Esophagus squamous epithelium (tissue), 5 donors: ENCODE results near the gene PLIN1. TPM values are rescaled to one million over a fixed set of nuclear protein-coding genes. Genes with fewer than 3 reads are reported as not detected.
A peak's percentile ranks its signal among the peaks of the same experiment; 100 is the strongest.

ENCODE experiments used
- DNase-seq: peaks from one replicate; lab custom pipeline; 2025; lab: John Stamatoyannopoulos, UW
- H3K27ac ChIP-seq, 4 donors: fragments of 200-600 bp; sonication (generic); one replicate each; pipeline ENCODE4 v1.5.1; 2016 to 2019; ENCODE audit warnings: mild to moderate bottlenecking in 1 of 4
- H3K27me3 ChIP-seq, 4 donors: fragments of 200-600 bp; sonication (generic); 1 replicate in 3 of 4; 2 replicates in 1 of 4; pipeline versions ENCODE4 v1.5.1 to v1.6.0; 2017 to 2021; ENCODE audit warnings: antibody characterized with exemption in 1 of 4
- H3K36me3 ChIP-seq, 3 donors: fragments of 200-600 bp; sonication (generic); one replicate each; pipeline ENCODE4 v1.5.1; 2016 to 2019
- H3K4me1 ChIP-seq, 3 donors: fragments of 200-600 bp; sonication (generic); one replicate each; pipeline ENCODE4 v1.5.1; 2017 to 2019
- H3K4me3 ChIP-seq, 4 donors: fragments of 200-600 bp; sonication (generic); 1 replicate in 3 of 4; 2 replicates in 1 of 4; pipeline ENCODE4 v1.5.1; 2016 to 2019; ENCODE audit warnings: mild to moderate bottlenecking in 2 of 4, moderate library complexity in 1 of 4
- H3K9me3 ChIP-seq, 3 donors: fragments of 200-600 bp; sonication (generic); one replicate each; pipeline ENCODE4 v1.5.1; 2016 to 2019
- CTCF ChIP-seq, 6 experiments: fragments of 450-650 bp in 4 of 6; fragments of 200-600 bp in 2 of 6; sonication (generic) in 2 of 6; IDR thresholded peaks; one replicate each; pipeline ENCODE4 v1.5.1; 2016 to 2019; ENCODE audit warnings: antibody characterized with exemption in 6 of 6, mild to moderate bottlenecking in 4 of 6, moderate library complexity in 4 of 6
- POLR2A ChIP-seq, 4 donors: fragments of 450-650 bp; IDR thresholded peaks; one replicate each; pipeline ENCODE4 v1.6.1; 2017; ENCODE audit warnings: antibody characterized with exemption in 4 of 4, mild to moderate bottlenecking in 4 of 4, moderate library complexity in 3 of 4
- WGBS, 2 donors: methylation state at CpG; one replicate each; pipeline ENCODE4 v1.1.5; 2018; 5-methylcytosine and 5-hydroxymethylcytosine counted together
- intact Hi-C: fragments of 100-400 bp; cut with DNase I; formaldehyde crosslinking; loops from one replicate; pipeline ENCODE4 v1.15.0; 2022
- total RNA-seq, 4 donors: library from RNA; depleted of rRNA; stranded (reverse); fragments of >200 nt; gene quantifications; one replicate each; pipeline ENCODE4 v1.1.0, GENCODE V29; 2016
- donor health status: DM: yes; HTN: yes; CAD: no.

Gene PLIN1
- total RNA-seq, 4 donors from 2014 or later = 0.26 to 3.6 (median 0.91) TPM

GRCh38 chr15:89681146-89681545 lies 2.0 kb upstream of the PLIN1 start:
- intact Hi-C loops = no loop called here
- H3K4me3 ChIP-seq = peak overlapping the region in 1 of 4 donors; percentile 0
- peaks cover 0 to 30% (median 0%) of the 10 kb centered on the region in 3 donors for H3K36me3 ChIP-seq
- no peak for TF ChIP-seq POLR2A (IDR thresholded peaks at IDR 0.05)
- TF ChIP-seq CTCF (IDR thresholded peaks at IDR 0.05) = no peak
- H3K4me1 ChIP-seq = peaks cover 6 to 18% (median 11%) of the 10 kb centered on the region in 3 donors
- WGBS, 2 donors = 88% methylated on average over 2 of the region's 2 CpGs
- H3K9me3 ChIP-seq = no peaks in the 10 kb centered on the region
- no peak for DNase-seq
- no peaks in the 10 kb centered on the region for H3K27me3 ChIP-seq
- H3K27ac ChIP-seq = peak overlapping the region in 3 of 4 donors; percentile 55 to 83 (median 56)

GRCh38 chr15:89680282-89680873 lies 1.2 kb upstream of the PLIN1 start:
- H3K9me3 ChIP-seq = no peaks in the 10 kb centered on the region
- peak overlapping the region in 3 of 4 donors; percentile 55 to 83 (median 56) for H3K27ac ChIP-seq
- 35 to 39% methylated on average over 5 of the region's 5 CpGs for WGBS, 2 donors
- H3K4me1 ChIP-seq = peaks cover 6 to 18% (median 11%) of the 10 kb centered on the region in 3 donors
- DNase-seq = no peak
- no peak for TF ChIP-seq POLR2A (IDR thresholded peaks at IDR 0.05)
- no peak for TF ChIP-seq CTCF (IDR thresholded peaks at IDR 0.05)
- H3K27me3 ChIP-seq = no peaks in the 10 kb centered on the region
- peaks cover 0 to 24% (median 0%) of the 10 kb centered on the region in 3 donors for H3K36me3 ChIP-seq
- intact Hi-C loops = no loop called here
- H3K4me3 ChIP-seq = peak overlapping the region in 1 of 4 donors; percentile 0

GRCh38 chr15:89677381-89677780 lies 1.8 kb downstream of the PLIN1 start:
- WGBS, 2 donors = 78 to 100% methylated on average over 1 of the region's 1 CpG
- TF ChIP-seq CTCF (IDR thresholded peaks at IDR 0.05) (no peak), POLR2A (IDR thresholded peaks at IDR 0.05) (no peak)
- H3K4me1 ChIP-seq = peaks cover 6 to 21% (median 11%) of the 10 kb centered on the region in 3 donors
- no peak overlapping the region for H3K27ac ChIP-seq
- H3K9me3 ChIP-seq = no peaks in the 10 kb centered on the region
- no peak for DNase-seq
- intact Hi-C loops = no loop called here
- H3K27me3 ChIP-seq = no peaks in the 10 kb centered on the region
- H3K36me3 ChIP-seq = peaks cover 0 to under 1% (median 0%) of the 10 kb centered on the region in 3 donors
- H3K4me3 ChIP-seq = no peak overlapping the region

GRCh38 chr15:89675606-89676005 lies 3.6 kb downstream of the PLIN1 start:
- Histone ChIP-seq H3K4me1 (peaks cover under 1 to 13% (median 5%) of the 10 kb centered on the region in 3 donors), H3K9me3 (no peaks in the 10 kb centered on the region), H3K4me3 (no peak overlapping the region), H3K36me3 (no peaks in the 10 kb centered on the region), H3K27ac (no peak overlapping the region), H3K27me3 (no peaks in the 10 kb centered on the region)
- DNase-seq = no peak
- 79 to 80% methylated on average over 6 of the region's 6 CpGs for WGBS, 2 donors
- TF ChIP-seq POLR2A (IDR thresholded peaks at IDR 0.05) = no peak
- TF ChIP-seq CTCF (IDR thresholded peaks at IDR 0.05) = no peak
- intact Hi-C loops = no loop called here

GRCh38 chr15:89674526-89674925 lies 4.6 kb downstream of the PLIN1 start:
- TF ChIP-seq POLR2A (IDR thresholded peaks at IDR 0.05) = no peak
- no peak for TF ChIP-seq CTCF (IDR thresholded peaks at IDR 0.05)
- Histone ChIP-seq H3K4me3 (no peak overlapping the region), H3K27ac (no peak overlapping the region), H3K4me1 (peaks cover 0 to 4% (median 0%) of the 10 kb centered on the region in 3 donors), H3K9me3 (no peaks in the 10 kb centered on the region), H3K36me3 (no peaks in the 10 kb centered on the region), H3K27me3 (no peaks in the 10 kb centered on the region)
- DNase-seq = no peak
- intact Hi-C loops = no loop called here
- 75 to 82% methylated on average over 4 of the region's 4 CpGs for WGBS, 2 donors
